Stimulated activated CD8-positive, alpha-beta memory T cell treated with anti-CD3 and anti-CD28 coated beads, Interleukin-12 subunit alpha, Interleukin-12 subunit beta, amount 100 ng/mL, for 1 hour (primary cell): ENCODE results near the gene TFR2.

ENCODE experiments used
- DNase-seq: peaks from one replicate; pipeline ENCODE4 v3.0.0-alpha.2; 2020; ENCODE audit warnings: low read depth

The TFR2 gene

DNA sequence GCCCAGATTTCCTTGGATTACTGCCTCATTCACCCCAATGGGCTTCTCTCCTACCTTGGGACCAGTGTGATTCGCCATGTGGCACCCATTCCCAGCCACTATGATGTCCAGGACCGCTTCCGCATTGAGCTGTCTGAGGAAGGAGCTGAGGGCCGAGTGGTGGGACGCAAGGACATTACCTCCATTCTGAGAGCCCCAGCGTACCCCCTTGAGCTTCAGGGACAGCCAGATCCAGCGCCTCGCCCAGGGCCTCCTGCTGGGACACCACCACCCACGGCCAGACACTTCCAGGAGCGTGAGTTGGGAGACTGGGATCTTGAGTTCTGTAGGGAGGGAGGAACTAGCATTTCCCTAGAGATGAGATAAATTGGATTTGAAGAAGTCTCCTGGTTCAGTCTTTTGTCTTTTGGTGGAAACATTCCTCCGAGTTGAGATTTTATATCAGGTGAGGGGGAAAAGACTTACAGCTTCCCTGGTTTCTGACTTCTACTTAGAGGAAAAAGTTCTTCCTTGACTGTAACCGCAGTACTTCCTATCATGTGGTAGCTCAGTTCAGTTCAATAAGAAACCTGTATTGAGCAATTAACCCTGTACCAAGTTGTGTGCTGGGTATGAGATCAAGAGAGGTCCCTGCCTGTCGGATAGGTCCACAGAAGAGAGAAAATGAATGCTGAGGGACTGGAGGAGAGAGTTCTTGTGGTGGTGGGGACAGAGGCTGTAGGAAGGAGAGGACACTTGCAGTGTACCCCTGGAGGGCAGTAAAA, 27.8 kb downstream of the TFR2 start:
- no peak for DNase-seq

DNA sequence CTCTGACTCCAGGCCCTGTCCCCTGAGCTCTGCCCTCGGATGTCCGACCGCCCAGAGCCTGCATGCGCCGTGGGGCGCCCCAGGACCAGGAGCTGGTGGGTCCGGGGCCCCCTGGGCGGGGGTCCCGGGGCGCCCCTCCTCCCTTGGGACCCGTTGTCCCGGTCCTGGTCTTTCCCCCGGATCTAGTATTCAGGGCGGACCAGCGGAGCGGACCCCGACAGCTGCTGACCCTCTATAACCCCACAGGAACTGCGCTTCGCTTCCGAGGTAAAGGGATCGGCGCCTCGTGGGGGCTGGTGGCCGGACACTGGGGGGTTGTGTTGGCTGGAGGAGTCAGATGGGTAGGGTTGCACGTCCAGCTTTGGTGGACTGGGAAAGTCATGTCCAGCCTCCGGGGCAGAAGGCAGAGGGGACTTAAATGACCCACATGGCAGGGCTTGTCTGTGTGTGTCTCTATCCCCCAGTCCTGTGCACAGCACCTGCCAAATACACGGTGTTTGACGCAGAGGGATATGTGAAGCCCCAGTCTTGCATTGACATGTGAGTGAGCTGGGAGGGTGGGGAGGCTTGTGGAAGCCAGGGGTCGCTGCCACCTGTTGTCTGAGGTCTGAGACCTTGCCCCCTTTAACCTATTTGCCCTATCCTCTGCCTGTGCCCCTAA, 28.5 kb downstream of the TFR2 start:
- DNase-seq, result no peak

DNA sequence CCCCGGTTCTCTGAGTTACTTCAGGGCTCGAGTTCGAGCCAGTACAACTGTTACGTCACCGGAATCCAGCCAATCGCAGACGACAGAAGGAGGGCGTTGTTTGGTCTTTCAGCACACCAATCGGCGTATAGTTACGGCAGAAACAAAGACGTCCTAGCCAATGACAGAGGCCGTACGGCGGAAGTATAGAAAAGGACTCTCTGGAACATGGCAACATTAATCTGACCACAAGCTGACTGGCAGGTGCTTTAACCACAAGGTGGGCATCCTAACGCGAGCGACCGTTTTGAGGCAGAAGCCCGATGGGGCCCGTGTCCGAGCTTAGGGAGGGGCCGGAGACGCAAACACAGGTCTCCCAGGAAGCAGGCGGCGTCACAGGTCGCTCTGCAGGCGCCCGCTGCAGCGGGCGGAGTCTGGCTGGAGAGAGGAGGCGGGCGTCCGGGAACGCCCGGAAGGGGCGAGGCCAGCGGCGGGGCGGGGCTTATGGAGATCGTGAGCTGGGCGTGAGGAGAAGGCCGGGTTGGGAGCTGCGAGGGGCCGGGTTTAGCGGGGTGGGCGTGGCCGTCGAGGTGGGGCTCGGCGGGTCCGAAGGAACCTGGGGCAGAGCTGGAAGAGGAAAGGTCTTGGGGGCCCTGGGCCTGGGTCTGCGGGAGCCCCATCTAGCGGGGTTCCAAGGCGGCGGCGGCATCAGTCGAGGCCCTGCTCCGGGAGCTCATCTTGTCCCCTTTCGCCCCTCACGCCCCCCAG, 29.2 kb downstream of the TFR2 start, which contains the start of gene MOSPD3:
Gene MOSPD3, plus strand, starts transcription at position 558 of the 747 bp plus-strand sequence. CDS start 252 bp downstream, outside the sequence.
- peak; percentile 96 for DNase-seq

DNA sequence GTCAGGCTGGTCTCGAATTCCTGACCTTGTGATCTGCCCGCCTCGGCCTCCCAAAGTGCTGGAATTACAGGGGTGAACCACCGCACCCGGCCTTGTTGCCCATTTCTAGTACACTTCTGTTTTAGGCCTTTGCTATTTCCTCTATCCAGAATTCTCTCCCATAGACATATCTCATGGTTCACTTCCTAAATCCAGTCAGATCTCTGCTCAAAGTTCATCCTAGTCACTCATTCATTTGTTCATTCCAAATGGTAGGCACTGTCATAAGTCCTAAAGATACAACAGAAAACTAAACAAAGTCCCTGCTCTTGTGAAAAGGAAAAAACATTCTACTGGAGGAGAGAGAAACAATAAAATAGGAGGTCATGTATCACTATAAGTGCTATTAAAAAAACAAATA, 31.4 kb downstream of the TFR2 start:
- DNase-seq, result no peak

DNA sequence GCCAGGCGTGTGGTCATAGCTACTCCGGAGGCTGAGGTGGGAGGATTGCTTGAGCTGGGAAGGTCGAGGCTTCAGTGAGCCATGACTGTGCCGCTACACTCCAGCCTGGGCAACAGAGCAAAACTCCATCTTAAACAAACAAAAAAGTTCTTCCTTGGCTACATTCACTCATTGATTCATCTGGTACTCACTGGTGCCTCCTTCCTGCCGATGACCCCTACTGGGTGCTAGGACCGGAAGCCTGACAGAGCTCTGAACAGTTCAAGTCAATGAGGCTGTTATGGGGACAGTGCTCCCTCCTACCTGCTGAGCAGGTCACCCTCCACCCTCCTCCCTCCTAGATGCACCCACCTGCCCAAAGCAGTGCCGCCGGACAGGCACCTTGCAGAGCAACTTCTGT, 34.2 kb downstream of the TFR2 start:
- DNase-seq, result no peak

DNA sequence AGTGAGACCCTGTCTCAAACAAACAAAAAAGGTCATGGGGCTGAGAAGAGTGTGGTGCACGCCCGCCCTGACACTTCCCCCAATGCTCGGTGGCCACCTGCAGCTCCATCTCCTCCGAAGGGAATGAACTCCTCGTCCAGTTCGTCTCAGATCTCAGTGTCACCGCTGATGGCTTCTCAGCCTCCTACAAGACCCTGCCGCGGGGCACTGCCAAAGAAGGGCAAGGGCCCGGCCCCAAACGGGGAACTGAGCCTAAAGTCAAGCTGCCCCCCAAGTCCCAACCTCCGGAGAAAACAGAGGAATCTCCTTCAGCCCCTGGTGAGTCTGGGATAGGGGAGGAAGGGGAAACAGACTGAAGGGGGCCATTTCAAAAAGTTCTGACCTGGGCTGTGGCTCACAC, 35.0 kb downstream of the TFR2 start:
- no peak for DNase-seq

DNA sequence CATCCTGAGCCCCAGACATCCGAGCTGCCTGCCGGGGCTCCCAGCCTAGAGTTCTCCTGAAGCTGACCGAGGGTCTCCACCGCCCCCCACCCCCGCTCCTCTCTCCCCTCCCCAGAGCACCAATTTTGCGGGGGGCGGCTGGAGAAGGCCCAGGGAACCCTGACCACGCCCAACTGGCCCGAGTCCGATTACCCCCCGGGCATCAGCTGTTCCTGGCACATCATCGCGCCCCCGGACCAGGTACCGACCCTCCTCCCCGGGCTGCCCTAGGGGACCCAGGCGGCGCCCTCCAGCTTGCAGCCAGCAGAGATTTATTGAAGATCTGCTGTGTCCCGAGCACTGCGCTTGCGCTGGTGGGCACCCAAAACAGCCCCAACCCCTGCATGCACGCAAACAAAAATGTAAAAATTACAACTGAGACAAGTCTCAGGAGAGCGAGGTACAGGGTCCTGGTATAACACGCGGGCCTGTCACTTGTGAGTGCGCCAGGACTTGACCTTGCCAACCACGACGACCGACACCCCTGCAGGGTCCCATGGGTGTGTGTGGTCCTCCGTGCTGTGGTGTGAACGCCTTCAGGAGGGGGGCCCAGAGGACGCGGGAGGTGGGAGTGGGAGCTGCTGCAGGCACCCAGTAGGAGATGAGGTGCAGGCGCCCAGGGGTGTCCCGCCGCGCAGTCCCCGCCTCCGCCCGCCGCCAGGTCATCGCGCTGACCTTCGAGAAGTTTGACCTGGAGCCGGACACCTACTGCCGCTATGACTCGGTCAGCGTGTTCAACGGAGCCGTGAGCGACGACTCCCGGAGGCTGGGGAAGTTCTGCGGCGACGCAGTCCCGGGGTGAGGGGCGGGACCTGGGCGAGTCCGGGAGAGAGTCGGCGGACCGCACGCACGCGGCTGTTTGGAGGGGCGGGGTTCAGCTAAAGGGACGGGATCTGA, 36.1 kb downstream of the TFR2 start:
- no peak for DNase-seq

DNA sequence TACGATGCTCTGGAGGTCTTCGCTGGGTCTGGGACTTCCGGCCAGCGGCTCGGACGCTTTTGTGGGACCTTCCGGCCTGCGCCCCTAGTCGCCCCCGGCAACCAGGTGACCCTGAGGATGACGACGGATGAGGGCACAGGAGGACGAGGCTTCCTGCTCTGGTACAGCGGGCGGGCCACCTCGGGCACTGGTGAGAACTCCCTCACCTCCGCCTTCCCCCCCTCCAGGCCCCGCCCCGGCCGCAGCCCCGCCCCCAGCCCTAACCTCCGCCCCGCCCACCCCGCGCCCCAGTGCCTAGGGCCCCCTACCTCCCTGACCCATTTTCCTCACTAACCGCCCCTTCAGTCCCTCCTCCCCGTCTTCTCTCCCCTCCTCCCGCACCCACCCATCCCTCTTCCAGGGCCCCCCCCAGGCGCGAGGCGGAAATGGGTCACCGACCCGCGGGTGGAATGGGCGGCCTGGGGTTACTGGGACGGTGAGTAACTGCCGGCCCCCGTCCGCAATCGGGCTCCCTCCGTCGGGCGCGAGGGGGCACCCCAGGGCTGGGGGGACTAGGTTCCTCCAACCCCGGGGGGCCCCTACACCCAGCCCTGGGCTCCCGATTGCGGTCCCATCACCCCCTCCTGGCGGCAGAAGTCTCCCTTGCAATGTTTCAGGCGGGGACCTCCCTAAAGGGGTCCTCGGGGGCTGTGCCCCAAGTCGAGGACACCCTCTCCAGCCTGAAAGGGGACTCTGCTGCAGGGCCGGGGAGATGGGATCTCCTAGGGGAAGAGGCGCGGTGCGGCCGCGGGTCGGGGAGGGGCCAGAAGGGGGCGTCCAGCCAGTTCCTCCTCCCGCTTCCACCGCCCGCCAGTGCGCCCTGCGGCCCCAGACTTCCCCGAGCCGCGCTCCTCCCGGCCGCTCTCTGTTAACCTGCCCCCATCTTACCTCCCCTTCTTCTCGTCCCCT, 37.0 kb downstream of the TFR2 start:
- DNase-seq, result peak; percentile 49

DNA sequence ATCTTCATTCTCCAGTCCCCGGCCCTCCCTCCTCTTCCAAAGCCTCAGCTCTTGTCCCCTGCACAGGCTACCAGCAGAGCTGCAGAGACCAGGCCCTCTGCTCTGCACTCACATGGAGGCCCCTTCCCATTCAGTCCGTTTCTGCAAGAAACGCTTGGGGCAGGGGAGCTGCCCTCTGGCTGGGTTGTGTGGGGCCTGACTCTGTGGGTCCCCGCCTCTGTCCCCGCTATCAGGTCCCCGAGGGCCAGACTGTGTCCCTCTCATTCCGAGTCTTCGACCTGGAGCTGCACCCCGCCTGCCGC, 37.7 kb downstream of the TFR2 start:
- no peak for DNase-seq

DNA sequence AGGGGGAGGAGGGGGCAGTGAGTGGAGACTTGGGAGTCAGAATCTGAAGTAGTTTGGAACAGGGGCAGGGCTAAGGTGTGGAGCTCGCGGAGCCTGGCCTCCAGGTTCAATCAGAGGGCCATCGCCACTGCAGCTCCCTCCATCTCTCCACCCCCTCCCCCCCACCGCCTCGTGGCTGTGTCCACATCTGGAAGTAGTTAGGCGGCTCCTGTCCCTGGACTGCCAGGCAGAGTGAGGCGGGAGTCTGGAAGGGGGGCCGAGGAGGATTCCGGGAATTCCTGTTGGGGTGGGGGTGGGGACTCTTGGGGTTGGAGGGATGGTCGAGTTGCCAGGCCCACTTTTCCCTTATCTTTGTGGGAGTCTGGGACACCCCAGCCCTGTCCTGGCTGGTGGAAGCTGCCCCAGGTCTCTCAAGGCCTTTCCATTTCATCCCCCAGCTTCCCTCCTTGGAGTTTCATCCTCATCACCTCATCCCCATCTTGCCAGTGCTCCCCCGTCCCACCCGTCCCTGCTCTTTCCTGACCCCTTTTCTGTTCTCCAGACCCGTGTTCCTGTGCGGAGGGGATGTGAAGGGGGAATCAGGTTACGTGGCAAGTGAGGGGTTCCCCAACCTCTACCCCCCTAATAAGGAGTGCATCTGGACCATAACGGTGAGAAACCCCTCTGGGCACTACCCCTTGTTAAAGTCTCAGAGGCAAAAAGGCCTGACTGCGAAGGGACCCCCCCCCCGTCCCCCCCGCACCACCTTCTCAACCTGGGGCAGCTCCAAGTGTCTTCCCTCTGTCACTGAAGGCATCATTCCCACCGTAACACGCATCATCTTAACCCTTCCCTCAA, 38.2 kb downstream of the TFR2 start:
- DNase-seq, result no peak

DNA sequence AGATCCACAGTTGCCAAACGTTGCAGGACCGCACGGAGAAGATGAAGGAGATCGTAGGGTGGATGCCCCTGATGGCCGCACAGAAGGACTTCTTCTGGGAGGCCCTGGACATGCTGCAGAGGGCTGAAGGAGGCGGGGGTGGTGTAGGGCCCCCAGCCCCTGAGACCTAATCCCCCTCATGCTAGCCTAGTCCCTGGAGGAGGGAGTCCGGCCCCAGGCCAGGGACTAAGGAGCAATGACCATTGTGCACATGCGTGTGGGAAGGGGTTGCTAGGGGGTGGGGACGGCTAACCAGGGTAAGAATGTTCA, 40.7 kb downstream of the TFR2 start:
- DNase-seq, result no peak

DNA sequence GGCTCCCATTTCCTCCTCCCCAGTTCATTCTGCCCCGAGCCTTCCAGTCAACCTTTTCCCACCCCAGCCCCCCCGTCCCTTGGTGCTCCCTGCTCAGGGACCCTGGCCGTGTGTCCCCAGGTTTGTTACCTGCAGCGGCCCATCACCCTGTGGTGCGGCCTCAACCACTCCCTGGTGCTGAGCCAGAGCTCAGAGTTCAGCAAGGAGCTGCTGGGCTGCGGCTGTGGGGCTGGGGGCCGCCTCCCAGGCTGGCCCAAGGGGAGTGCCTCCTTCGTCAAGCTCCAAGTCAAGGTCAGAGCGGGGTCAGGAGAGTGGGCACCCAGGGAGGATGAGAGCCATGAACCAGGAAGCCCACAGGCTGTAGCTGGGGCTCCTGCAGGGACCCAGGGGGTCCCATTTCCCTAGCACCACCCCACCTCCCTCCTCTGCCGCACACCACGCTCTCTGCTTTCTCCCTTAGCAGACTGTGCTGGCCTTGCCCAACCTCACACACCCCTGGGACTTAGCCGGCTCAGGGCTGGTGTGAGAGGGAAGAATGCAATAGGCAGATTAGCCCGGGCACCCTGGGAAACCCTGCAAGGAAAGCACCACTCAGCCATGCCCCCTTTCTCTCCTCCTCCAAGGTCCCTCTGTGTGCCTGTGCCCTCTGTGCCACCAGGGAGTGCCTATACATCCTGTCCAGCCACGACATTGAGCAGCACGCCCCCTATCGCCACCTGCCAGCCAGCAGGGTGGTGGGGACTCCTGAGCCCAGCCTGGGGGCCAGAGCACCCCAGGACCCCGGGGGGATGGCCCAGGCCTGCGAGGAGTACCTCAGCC, 41.2 kb downstream of the TFR2 start:
- DNase-seq, result no peak

DNA sequence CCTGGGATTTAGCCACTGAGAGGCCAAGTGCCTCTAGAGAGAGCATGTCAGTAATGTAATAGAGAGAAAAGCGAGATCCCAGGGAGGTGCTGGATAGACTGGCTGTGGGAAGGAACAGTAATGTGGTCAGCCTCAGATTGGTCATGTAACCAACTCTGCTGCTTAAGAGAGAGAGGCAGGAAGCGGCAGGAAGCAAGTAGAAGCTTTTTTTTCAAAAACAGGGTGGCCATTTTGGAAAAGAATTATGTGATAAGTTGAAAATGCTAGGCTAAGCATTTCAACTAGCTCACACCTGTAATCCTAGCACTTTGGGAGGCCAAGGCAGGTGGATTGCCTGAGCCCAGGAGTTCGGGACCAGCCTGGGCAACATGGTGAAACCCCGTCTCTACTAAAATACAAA, 42.9 kb downstream of the TFR2 start:
- DNase-seq, result no peak

DNA sequence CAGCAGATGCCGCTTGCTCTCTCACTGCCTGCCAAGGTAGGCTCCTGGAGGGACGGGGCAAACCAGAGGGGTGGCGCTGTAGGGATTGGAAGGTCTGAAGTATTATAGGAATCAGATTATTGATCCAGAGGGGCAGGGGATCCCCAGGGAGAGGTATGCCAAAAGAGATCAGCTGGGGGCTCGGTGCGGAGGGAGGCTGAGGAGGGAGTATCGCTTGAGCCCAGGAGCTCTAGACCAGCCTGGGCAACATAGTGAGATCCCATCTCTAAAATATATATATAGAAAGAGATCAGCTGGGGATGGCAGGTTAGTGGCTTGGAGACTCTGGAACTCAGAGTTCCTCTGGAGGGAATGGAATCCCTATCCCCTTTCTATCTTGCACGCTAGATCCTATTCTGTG, 46.2 kb downstream of the TFR2 start:
- DNase-seq, result no peak

DNA sequence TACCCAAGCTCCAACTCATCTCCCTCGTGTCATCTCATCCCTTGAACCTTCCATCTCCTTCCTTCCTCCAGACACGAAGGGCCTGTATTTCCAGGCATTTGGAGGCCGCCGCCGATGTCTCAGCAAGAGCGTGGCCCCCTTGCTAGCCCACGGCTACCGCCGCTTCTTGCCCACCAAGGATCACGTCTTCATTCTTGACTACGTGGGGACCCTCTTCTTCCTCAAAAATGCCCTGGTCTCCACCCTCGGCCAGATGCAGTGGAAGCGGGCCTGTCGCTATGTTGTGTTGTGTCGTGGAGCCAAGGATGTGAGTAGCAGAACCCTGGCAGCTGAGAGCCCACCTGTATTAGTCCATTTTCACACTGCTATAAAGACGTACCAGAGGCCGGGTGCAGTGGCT, 49.8 kb downstream of the TFR2 start:
- DNase-seq, result no peak

DNA sequence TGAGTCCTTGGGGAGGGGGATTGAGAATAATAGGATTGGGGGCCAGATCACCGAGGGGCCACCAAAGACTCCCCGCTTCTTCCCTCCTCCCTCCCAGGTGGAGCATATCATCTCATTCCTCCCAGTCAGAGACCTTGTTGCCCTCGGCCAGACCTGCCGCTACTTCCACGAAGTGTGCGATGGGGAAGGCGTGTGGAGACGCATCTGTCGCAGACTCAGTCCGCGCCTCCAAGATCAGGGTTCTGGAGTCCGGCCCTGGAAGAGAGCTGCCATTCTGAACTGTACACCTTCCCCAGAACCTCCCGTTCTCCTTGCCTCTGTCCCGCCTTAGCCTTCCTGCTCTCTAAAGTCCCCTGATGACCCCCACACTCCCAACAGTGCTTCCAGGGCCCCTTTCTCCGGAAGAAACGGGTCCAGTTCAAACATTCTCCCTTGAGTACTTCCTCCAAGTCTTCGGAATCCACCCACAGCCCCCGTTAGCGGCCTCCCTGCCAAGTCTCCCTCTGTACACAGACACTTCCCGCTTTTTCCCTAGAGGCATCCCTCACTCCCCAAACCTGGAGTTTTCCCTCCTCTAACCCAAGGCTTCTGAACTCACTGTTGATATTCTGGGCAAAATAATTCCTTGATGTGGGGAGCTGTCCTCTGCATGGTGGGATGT, 51.1 kb downstream of the TFR2 start:
- no peak for DNase-seq

DNA sequence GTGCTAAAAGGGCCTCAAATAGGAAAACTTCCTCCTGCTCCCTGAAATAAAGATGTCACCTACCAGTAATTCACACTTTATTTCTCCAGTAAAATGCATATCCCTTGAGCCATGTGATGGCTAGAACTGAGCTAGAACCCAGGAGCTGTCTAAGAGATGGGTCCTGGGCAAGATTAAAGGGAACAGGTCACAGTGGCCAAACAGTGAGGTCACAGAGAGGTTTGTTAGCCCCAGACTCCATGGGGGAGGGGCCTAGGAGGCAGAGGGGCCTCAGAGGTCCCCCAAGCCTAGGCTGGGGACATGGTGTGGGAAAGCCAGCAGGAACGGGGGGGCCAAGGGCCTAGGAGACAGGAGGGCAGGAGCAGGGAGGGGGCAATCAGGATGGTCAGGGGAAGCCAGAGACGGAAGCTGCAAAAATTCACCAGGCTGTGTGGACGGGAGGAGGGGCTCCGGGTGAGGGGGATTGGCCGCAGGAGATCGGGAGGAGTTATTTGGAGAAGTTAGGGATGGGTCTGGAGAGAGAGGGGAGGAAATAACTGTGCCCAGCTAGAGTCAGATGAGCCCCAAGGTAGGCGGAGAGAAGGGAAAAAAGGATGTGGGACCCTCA, 51.9 kb downstream of the TFR2 start:
- no peak for DNase-seq

DNA sequence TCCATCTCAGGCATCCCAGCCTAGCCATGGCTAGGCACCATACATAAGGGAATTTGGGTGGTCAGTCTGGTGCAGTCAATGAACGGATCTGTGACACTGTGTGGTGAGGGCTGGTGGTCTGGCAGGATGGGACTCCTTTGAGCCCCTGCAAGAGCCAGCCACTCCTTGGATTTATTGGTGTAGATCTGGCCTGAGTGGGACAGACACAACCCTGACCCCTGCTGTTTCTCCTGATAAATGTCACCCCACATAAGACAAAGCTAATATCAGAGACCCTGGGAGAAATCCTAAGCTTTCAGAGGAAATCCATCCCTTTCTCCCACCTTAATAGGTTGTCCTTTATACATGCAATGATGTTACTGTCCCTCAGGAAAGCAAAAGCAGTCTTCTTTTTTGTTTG, 52.9 kb downstream of the TFR2 start:
- no peak for DNase-seq
